ENCODE results near the gene HLA-DPB1.
A peak's percentile ranks its signal among the peaks of the same experiment; 100 is the strongest.

Gene HLA-DPB1

GRCh38 chr6:33103776-33104175 lies 28.0 kb downstream of the HLA-DPB1 start:
- no peak overlapping the region for H3K4me3 ChIP-seq (ENCODE audit: low read length)
- no peak for TF ChIP-seq CTCF (IDR thresholded peaks at IDR 0.05; ENCODE audit: insufficient read depth, low read depth, low read length, missing control alignments)
- no peak for DNase-seq (ENCODE audit: low read depth)

- H3K4me3 ChIP-seq (ENCODE audit: low read length): no peak overlapping the region
- no peak for DNase-seq (ENCODE audit: low read depth)
- TF ChIP-seq CTCF (IDR thresholded peaks at IDR 0.05; ENCODE audit: insufficient read depth, low read depth, low read length, missing control alignments): no peak
These were observed 29.1 kb downstream of the HLA-DPB1 start for GRCh38 chr6:33104887-33105286.

GRCh38 chr6:33105386-33105785 lies 29.6 kb downstream of the HLA-DPB1 start:
- no peak for DNase-seq (ENCODE audit: low read depth)
- TF ChIP-seq CTCF (IDR thresholded peaks at IDR 0.05; ENCODE audit: insufficient read depth, low read depth, low read length, missing control alignments): no peak
- no peak overlapping the region for H3K4me3 ChIP-seq (ENCODE audit: low read length)

GRCh38 chr6:33105916-33106871 lies 30.4 kb downstream of the HLA-DPB1 start:
- TF ChIP-seq CTCF (IDR thresholded peaks at IDR 0.05; ENCODE audit: insufficient read depth, low read depth, low read length, missing control alignments): no peak
- DNase-seq (ENCODE audit: low read depth): peak; percentile 78

GRCh38 chr6:33107641-33108040 lies 31.9 kb downstream of the HLA-DPB1 start:
- no peak overlapping the region for H3K4me3 ChIP-seq (ENCODE audit: low read length)
- TF ChIP-seq CTCF (IDR thresholded peaks at IDR 0.05; ENCODE audit: insufficient read depth, low read depth, low read length, missing control alignments): no peak

More at GRCh38 chr6:33105916-33106871, 30.4 kb downstream of the HLA-DPB1 start:
- no peak overlapping the region for H3K4me3 ChIP-seq (ENCODE audit: low read length)

GRCh38 chr6:33108307-33108706 lies 32.5 kb downstream of the HLA-DPB1 start:
- no peak for DNase-seq (ENCODE audit: low read depth)
- H3K4me3 ChIP-seq (ENCODE audit: low read length): no peak overlapping the region
- no peak for TF ChIP-seq CTCF (IDR thresholded peaks at IDR 0.05; ENCODE audit: insufficient read depth, low read depth, low read length, missing control alignments)

More at GRCh38 chr6:33107641-33108040, 31.9 kb downstream of the HLA-DPB1 start:
- DNase-seq (ENCODE audit: low read depth): no peak
